ENCODE data around the gene COA6. TPM values are rescaled to one million over a fixed set of nuclear protein-coding genes. Genes with fewer than 3 reads are reported as not detected.

COA6 gene
- total RNA-seq, 2 donors from 2014 or later = 58.9 to 79.4 TPM

- peaks cover 7 to 8% of the 10 kb centered on the region in 2 donors for H3K36me3 Mint-ChIP-seq
- no peak for ATAC-seq
- DNase-seq (ENCODE audit: low spot score in 2 of 2) = no peak
- H3K9me3 Mint-ChIP-seq = no peaks in the 10 kb centered on the region
- H3K27ac Mint-ChIP-seq = no peak overlapping the region
Observed at GRCh38 chr1:234430691-234431090, 57.4 kb downstream of the COA6 start.

- Mint-ChIP-seq H3K9me3 (no peaks in the 10 kb centered on the region), H3K27ac (no peak overlapping the region), H3K36me3 (peaks cover 7 to 8% of the 10 kb centered on the region in 2 donors)
- ATAC-seq (no peak), DNase-seq (ENCODE audit: low spot score in 2 of 2) (no peak)
Observed at GRCh38 chr1:234431255-234431654, 58.0 kb downstream of the COA6 start.

- no peaks in the 10 kb centered on the region for H3K9me3 Mint-ChIP-seq
- ATAC-seq (peak; percentile 43 to 77), DNase-seq (ENCODE audit: low spot score in 2 of 2) (no peak)
- peaks cover 7 to 9% of the 10 kb centered on the region in 2 donors for H3K36me3 Mint-ChIP-seq
- H3K27ac Mint-ChIP-seq = no peak overlapping the region
Observed at GRCh38 chr1:234433563-234434285, 60.5 kb downstream of the COA6 start.

Other genes starting within 250 kb of the COA6 start
- 10 to 100 TPM; 32.1 to 49.5 TPM for gene TARBP1, start 105.7 kb downstream of the COA6 start, total RNA-seq
- 100 to 1,000 TPM in 1 of 2 donors, 10 to 100 TPM in 1; 97.3 to 176 TPM for gene IRF2BP2, start 236.7 kb downstream of the COA6 start, total RNA-seq

Measured in activated naive CD4-positive, alpha-beta T cell treated with anti-CD3 and anti-CD28 coated beads, Interleukin-2, amount 50 U/mL, for 72 hours (primary cell).